Activated naive CD8-positive, alpha-beta T cell (primary cell): ENCODE data around the gene SPHKAP.

Source experiments
- H3K27ac Mint-ChIP-seq: one replicate; pipeline ENCODE4 v1.8.0; 2021; ENCODE audit warnings: mixed read lengths
- H3K27me3 Mint-ChIP-seq: one replicate; pipeline ENCODE4 v1.8.0; 2021; ENCODE audit warnings: mixed read lengths
- H3K36me3 Mint-ChIP-seq: one replicate; pipeline ENCODE4 v1.8.0; 2021; ENCODE audit warnings: mixed read lengths
- H3K4me1 Mint-ChIP-seq: one replicate; pipeline ENCODE4 v1.8.0; 2021; ENCODE audit warnings: low read depth, mixed read lengths
- H3K4me3 Mint-ChIP-seq: one replicate; pipeline ENCODE4 v1.8.0; 2021; ENCODE audit warnings: mild to moderate bottlenecking, mixed read lengths
- H3K9me3 Mint-ChIP-seq: one replicate; pipeline ENCODE4 v1.8.0; 2021; ENCODE audit warnings: low read depth, mixed read lengths

The SPHKAP gene

DNA sequence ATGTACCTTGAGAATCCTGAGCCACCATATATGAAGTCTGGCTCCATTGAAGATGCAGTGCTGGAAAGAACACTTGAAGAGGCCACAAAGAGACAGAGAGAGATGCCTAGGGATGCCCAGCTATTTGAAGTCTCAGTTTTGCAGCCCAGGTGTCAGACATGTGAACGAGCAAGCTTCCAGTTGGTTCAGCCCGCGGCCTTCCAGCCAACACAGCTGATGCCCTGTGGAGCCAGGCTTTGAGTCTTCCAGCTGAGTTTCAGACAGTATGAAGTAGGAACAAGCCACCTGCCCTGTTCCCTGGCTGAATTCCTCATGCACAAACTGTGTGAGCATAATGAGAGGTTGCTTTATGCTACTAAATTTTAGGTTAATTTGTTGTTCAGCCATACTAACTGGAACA, 108.8 kb downstream of the SPHKAP start:
- Mint-ChIP-seq H3K9me3 (no peaks in the 10 kb centered on the region), H3K36me3 (no peaks in the 10 kb centered on the region), H3K4me3 (no peak overlapping the region), H3K4me1 (no peaks in the 10 kb centered on the region), H3K27me3 (no peaks in the 10 kb centered on the region), H3K27ac (no peak overlapping the region)

DNA sequence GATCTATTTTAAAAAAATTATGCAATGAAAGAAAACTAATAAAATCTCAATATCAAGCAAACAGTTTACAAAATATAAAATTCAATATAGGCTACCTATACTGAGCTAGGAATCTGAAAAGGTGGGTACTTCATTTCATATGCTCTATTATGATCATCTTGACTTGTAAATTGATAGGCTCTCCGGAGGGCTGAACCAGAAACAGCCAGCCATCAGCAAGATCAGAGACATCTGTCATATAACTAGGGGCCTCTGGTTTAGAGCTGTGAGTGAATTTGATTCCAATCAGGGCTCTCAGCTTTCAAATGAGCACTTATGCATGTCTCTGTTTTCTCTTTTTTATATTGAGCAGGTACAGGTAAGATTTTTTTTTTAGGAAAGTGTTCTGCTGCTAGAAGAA, 114.2 kb downstream of the SPHKAP start:
- H3K4me1 Mint-ChIP-seq = no peaks in the 10 kb centered on the region
- no peaks in the 10 kb centered on the region for H3K36me3 Mint-ChIP-seq
- H3K27ac Mint-ChIP-seq = no peak overlapping the region
- no peak overlapping the region for H3K4me3 Mint-ChIP-seq
- H3K9me3 Mint-ChIP-seq = no peaks in the 10 kb centered on the region
- no peaks in the 10 kb centered on the region for H3K27me3 Mint-ChIP-seq

DNA sequence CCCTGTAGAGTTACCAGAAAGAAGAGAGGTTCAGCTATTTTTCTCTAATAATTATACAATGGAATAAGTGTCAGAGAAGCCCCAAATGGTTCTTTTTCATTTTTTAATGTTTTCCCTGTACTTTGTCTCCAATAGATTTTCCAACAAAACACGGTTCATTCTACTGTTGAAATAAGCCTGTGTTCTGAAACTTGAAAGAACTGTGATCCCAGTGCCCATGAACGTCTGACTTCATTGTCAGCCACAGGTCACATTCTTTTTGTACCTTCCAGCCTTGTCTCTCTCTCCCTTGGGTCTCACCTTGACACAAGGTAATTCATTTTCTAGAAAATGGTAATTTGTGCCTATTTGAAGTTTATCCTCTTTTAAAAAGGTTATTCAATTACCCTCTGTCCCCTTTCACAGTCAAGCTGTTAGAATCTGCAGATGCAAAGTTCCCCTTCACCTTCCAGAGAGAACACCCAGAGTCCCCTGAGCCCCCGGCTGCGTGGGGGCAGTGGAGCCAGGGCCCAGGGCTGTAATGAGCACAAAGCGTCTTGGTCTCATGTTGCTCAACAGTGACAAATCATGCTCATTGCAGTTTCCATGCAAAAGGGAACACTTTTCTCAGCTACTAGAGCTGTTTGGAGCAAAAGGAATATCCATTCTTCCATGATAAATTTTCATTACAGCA, 115.2 kb downstream of the SPHKAP start:
- Mint-ChIP-seq H3K27me3 (no peaks in the 10 kb centered on the region), H3K27ac (no peak overlapping the region), H3K36me3 (no peaks in the 10 kb centered on the region), H3K9me3 (no peaks in the 10 kb centered on the region), H3K4me1 (no peaks in the 10 kb centered on the region), H3K4me3 (no peak overlapping the region)

DNA sequence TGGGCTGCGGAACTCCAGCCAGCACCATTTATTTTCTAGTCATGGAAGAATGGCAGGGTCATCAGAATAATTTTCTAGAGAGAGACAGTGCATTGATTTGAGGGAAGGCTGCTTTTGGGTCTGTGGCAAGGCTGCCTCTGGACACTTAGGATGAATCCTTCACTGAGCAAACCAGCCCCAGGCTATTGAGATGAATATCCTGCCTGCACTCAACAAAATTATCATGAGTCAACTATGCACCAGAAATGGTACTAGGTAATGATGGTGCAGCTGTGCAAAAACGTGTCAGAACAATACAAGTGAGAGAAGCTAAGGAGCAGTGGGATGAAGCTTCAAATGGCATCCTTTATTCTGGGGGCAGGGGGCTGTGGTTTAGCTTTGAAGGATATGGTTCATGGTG, 115.8 kb downstream of the SPHKAP start:
- Mint-ChIP-seq H3K4me1 (no peaks in the 10 kb centered on the region), H3K9me3 (no peaks in the 10 kb centered on the region), H3K27me3 (no peaks in the 10 kb centered on the region), H3K36me3 (no peaks in the 10 kb centered on the region), H3K4me3 (no peak overlapping the region), H3K27ac (no peak overlapping the region)

DNA sequence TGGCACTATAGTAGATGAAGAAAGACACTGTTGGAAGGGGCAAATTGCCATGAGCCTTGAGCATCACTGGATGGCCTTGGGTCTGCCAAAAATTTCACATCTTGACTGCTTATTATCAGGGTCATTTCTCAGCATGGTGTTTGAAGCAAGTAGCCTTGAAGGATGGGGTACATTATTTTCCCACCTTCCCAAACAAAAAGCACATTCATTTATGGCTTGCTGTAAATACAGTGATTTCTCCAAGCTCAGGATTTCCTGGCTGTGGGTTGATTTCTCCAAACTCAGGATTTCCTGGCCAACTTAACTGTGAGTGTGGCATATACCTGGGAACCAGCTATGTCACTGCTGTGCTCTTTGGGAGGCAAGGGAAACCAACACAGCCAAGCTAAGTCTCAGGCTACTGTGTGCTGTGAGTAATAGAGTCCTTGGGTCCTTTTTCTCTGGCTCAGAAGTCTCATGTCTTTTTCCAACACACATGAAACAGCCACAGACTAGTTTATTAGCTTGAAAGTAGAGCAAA, 116.6 kb downstream of the SPHKAP start:
- Mint-ChIP-seq H3K9me3 (no peaks in the 10 kb centered on the region), H3K27ac (no peak overlapping the region), H3K4me1 (no peaks in the 10 kb centered on the region), H3K4me3 (no peak overlapping the region), H3K36me3 (no peaks in the 10 kb centered on the region), H3K27me3 (no peaks in the 10 kb centered on the region)

DNA sequence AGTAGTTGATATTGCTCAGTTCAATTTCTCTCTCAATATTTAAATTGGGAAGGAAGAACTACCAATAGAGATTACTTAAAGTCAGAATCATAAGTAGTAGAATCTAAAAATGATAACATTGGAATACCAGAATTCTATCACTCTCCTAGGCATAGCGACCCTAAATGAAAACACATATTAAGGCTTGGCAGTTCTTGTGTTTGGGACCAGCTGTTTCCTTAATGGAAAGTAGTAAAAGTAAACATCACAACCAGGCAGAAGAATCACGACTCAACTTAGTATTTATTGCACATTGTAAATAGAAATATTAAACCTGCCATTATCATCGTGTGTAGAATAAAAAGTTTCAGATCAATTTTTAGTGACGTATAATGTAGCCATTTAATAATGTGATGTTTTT, 117.5 kb downstream of the SPHKAP start:
- Mint-ChIP-seq H3K4me3 (no peak overlapping the region), H3K4me1 (no peaks in the 10 kb centered on the region), H3K27ac (no peak overlapping the region), H3K36me3 (no peaks in the 10 kb centered on the region), H3K9me3 (no peaks in the 10 kb centered on the region), H3K27me3 (no peaks in the 10 kb centered on the region)

DNA sequence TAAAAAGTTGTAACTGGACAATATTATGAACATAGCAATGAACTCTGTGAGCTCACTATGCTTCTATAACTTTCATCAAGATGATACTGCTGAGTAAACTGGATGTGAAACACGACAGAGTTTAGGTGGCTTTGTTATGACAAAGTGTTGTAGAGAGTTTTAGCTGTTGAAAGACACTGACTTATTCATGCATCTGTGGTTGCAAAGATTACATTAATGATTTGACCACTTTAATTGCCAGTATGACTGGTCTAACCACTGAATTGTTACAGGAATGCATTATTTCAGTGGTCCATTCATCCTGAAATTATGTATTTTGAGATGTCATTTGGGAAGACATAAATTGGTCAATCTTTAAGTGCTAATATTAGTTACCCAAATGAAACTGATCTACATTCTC, 117.9 kb downstream of the SPHKAP start:
- no peak overlapping the region for H3K4me3 Mint-ChIP-seq
- H3K36me3 Mint-ChIP-seq = no peaks in the 10 kb centered on the region
- H3K27ac Mint-ChIP-seq = no peak overlapping the region
- H3K9me3 Mint-ChIP-seq = no peaks in the 10 kb centered on the region
- H3K4me1 Mint-ChIP-seq = no peaks in the 10 kb centered on the region
- H3K27me3 Mint-ChIP-seq = no peaks in the 10 kb centered on the region

DNA sequence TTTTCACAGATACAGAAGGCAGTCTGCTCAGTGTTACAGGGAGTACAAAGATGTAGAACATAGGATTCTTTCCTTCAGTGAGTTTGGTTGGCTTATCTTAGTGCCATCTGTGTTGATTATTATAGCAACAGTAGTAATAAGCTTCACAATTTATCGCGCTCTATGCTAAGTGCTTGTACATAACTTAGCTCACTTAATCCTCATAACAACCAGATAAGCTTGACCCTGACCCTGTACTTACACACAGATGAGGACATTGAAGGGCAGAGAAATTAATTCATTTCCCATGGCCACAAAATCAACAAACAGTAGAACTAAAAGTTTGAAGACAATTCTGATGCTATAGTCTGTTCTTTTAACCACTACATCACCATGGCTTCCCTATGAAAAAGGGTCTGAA, 121.8 kb downstream of the SPHKAP start:
- Mint-ChIP-seq H3K27me3 (no peaks in the 10 kb centered on the region), H3K36me3 (no peaks in the 10 kb centered on the region), H3K4me1 (no peaks in the 10 kb centered on the region), H3K27ac (no peak overlapping the region), H3K4me3 (no peak overlapping the region), H3K9me3 (no peaks in the 10 kb centered on the region)

DNA sequence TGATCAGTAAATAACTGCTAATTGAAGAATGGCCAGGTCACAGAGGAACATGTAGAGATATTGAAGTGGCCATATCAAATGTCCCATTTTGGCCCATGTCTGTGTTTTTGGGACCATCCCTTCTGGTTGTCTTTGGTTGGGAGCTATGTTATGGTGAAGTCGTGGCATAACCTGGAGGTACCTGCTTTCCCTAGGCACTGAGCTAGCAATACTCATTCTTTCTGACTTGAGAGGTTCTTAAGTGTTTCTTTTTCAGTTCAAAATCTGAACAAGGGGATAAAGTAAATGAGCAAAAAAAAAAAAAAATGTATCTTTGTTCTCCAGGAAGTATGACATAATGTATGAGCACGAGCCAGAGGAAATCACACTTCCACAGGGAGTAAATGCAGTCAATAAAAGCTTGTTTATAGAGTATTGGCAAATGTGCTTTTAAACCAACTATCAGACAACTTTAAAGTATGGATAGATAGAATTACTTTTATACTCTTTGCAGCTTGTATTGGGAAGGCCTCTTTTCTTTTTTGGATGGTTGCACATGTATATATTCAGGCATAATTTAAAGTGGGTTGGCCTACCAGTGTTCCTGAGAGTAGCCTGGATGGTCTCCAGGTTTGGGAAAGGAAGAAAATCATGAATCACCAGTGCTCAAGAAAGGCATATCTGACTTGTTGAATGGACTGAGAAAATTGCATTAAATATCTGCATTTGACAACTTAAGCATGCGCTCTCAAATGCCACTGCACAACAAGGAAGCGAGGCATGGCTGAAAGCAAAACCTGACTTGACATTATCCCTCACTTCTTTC, 125.0 kb downstream of the SPHKAP start:
- no peaks in the 10 kb centered on the region for H3K4me1 Mint-ChIP-seq
- no peak overlapping the region for H3K27ac Mint-ChIP-seq
- no peaks in the 10 kb centered on the region for H3K36me3 Mint-ChIP-seq
- no peaks in the 10 kb centered on the region for H3K9me3 Mint-ChIP-seq
- H3K4me3 Mint-ChIP-seq = no peak overlapping the region
- H3K27me3 Mint-ChIP-seq = no peaks in the 10 kb centered on the region

DNA sequence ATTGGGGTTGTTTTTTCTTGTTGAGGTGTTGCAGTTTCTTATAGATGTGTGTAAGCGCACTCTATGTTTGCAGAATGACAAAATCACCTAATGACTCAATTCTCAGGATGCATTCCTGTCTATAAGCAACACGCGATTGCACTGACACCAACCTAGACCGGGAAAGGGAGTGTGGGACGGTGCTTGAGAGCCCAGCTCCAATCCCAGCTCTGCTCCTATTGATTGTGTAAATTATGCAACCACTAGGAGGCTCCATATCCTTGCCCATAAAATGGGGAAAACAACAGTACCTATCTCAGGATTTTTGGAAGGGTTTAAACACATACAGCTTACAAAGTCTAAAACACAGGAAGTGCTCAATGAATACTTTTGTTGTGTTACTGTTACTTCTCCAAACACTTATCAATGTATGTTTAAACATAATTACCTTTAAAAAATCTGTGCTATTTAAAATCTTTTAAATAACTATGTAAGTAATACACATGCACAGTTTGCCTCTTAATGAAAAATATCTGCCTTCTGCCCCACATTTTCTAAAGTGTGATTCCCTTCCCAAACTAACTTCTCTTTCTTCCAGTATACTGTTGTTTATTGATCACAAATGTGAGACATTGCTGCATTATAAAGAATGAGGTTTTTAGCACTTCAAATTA, 132.5 kb downstream of the SPHKAP start:
- H3K4me1 Mint-ChIP-seq = no peaks in the 10 kb centered on the region
- no peak overlapping the region for H3K27ac Mint-ChIP-seq
- H3K4me3 Mint-ChIP-seq = no peak overlapping the region
- no peaks in the 10 kb centered on the region for H3K27me3 Mint-ChIP-seq
- no peaks in the 10 kb centered on the region for H3K9me3 Mint-ChIP-seq
- no peaks in the 10 kb centered on the region for H3K36me3 Mint-ChIP-seq

DNA sequence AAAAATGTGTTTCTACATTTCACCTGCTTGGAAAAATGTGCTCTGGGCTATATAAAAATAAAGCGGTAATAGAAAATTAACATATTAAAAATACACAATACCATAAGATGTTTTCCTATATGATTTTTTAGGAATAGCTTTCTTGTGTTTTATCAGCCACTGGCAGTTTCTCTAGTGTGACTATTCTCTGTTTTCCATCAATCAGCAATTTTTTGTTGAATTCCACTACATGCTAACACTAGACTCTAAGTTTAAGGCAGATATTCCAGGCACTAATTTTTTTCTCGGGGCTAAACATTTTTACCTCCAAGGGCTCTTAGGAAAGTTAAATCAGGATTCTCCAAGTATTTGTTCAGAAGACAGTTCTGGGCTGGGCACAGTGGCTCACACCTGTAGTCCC, 140.5 kb downstream of the SPHKAP start:
- H3K9me3 Mint-ChIP-seq = no peaks in the 10 kb centered on the region
- H3K27ac Mint-ChIP-seq = no peak overlapping the region
- H3K4me3 Mint-ChIP-seq = no peak overlapping the region
- no peaks in the 10 kb centered on the region for H3K36me3 Mint-ChIP-seq
- H3K27me3 Mint-ChIP-seq = no peaks in the 10 kb centered on the region
- H3K4me1 Mint-ChIP-seq = no peaks in the 10 kb centered on the region

DNA sequence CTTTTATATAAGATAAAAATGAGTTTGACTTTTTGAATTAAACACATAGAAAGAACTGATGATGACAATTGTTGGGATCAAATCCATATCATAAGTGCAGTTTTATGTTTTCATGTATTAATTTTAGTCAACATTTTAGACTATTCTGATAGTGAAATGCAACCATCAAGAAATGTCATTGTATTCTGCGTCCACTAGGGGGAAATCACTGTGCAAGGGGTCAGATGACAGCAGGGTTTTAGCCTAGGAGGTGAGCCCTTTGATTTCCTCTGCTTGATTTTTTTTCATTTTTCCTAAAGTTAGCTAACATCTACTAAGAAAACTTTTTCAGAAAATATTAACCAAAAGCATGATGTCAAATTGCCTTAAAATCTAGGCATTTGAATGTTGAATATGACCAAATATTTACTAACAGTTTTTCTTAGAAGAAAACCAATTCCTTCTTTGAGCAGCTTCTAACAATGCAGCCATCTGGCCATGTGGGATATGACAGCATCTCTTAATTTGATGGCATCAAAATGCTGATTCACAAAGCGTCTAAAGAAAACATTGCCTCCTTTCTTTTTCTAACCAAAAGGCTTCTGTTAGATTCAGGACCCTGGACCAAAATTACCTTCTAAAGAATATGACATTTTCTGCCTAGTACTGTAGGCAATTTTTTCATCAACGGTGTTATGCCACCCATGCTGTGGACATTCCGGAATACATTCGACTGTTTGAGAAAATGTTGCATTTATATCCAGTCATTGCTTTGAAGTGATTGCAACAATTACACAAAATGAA, 141.5 kb downstream of the SPHKAP start:
- H3K4me3 Mint-ChIP-seq = no peak overlapping the region
- no peaks in the 10 kb centered on the region for H3K36me3 Mint-ChIP-seq
- no peaks in the 10 kb centered on the region for H3K9me3 Mint-ChIP-seq
- H3K4me1 Mint-ChIP-seq = no peaks in the 10 kb centered on the region
- no peaks in the 10 kb centered on the region for H3K27me3 Mint-ChIP-seq
- no peak overlapping the region for H3K27ac Mint-ChIP-seq

DNA sequence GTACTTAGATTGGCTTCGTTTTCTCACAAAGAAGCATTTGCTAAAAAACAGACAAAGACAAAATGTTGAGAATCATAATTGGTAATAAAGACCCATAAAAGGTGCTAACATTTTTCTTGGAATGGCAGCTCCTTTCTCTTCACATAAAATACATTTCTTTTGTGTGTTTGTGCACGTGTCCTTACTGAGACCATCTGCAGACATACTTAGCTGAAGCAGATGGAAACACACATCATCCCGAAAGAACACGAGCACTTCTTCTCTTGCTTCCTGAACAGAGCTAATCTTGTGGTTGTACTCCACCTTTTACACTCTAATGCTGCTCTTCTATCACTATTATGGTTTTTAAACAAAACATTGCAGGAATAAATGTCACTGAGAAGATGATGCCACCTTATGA, 142.5 kb downstream of the SPHKAP start:
- no peak overlapping the region for H3K4me3 Mint-ChIP-seq
- no peaks in the 10 kb centered on the region for H3K4me1 Mint-ChIP-seq
- no peaks in the 10 kb centered on the region for H3K9me3 Mint-ChIP-seq
- no peaks in the 10 kb centered on the region for H3K36me3 Mint-ChIP-seq
- H3K27me3 Mint-ChIP-seq = no peaks in the 10 kb centered on the region
- no peak overlapping the region for H3K27ac Mint-ChIP-seq

DNA sequence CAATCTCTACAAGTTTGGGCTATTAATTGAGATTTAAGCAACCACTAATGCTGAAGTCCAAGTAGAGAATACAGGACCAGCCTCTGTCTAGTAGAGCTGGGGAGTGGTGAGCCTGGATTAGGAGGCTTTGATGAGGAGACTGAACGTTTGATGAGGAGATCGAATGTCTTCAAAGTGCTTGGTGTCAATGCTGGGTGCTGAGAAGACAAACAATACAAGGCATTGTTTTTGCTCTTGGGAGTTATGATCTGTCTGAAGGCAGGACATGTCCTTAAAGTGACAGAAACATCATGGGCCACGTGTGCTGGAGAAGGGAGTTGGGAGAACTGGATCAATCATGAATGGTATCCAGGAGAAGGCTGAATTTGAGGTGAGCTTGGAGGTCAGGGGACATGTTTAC, 143.6 kb downstream of the SPHKAP start:
- no peak overlapping the region for H3K4me3 Mint-ChIP-seq
- H3K27ac Mint-ChIP-seq = no peak overlapping the region
- no peaks in the 10 kb centered on the region for H3K36me3 Mint-ChIP-seq
- H3K27me3 Mint-ChIP-seq = no peaks in the 10 kb centered on the region
- no peaks in the 10 kb centered on the region for H3K9me3 Mint-ChIP-seq
- H3K4me1 Mint-ChIP-seq = no peaks in the 10 kb centered on the region

DNA sequence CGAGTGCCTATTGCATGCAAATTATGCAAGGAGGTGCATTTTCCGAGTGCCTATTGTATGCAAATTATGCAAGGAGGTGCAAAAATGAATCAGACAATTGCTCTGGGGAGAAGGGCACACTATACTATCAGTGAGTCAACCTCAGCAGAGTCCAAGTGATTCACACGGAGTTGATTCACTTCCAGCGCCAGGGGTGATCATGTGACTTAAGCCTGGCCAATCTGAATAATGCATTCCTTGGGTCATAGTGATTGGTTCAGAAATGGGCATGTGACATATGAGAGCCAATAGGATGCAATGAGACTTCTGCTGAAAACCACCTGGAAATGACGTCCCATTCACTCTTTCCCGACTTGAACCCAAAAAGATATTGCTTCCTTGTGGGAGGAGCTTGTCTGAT, 157.9 kb downstream of the SPHKAP start:
- no peak overlapping the region for H3K27ac Mint-ChIP-seq
- H3K36me3 Mint-ChIP-seq = no peaks in the 10 kb centered on the region
- H3K9me3 Mint-ChIP-seq = peaks cover 14% of the 10 kb centered on the region
- H3K27me3 Mint-ChIP-seq = no peaks in the 10 kb centered on the region
- H3K4me3 Mint-ChIP-seq = no peak overlapping the region
- H3K4me1 Mint-ChIP-seq = no peaks in the 10 kb centered on the region
